HCT116 (cell line): ENCODE results near the gene FAM131A.
A peak's percentile ranks its signal among the peaks of the same experiment; 100 is the strongest.

ENCODE experiments used
- CBX3 ChIP-seq: IDR thresholded peaks from 2 replicates; pipeline ENCODE4 v1.6.1; 2012; ENCODE audit warnings: low read depth
- EZH2 ChIP-seq: fragments of 200-600 bp; sonication (generic); IDR thresholded peaks from 2 replicates; pipeline ENCODE4 v1.6.1; 2017; ENCODE audit warnings: antibody characterized with exemption, mixed run types
- EZH2phosphoT487 ChIP-seq: fragments of 200-600 bp; IDR thresholded peaks from 2 replicates; pipeline ENCODE4 v1.6.1; 2018; ENCODE audit warnings: antibody characterized with exemption, borderline replicate concordance
- JUND ChIP-seq: IDR thresholded peaks from 2 replicates; pipeline ENCODE4 v1.6.1; 2012
- POLR2A ChIP-seq: IDR thresholded peaks from 2 replicates; pipeline ENCODE4 v1.7.0; 2011; ENCODE audit warnings: borderline replicate concordance; ENCODE audit not compliant: insufficient read depth, insufficient read length; ENCODE audit errors: extremely low read depth
- POLR2AphosphoS5 ChIP-seq: IDR thresholded peaks from 2 replicates; pipeline ENCODE4 v1.6.1; 2011; ENCODE audit warnings: mild to moderate bottlenecking, low read depth, low read length, moderate library complexity
- YY1 ChIP-seq: IDR thresholded peaks from 2 replicates; pipeline ENCODE4 v1.6.1; 2011; ENCODE audit warnings: low read length, low read depth, moderate library complexity, mild to moderate bottlenecking; ENCODE audit not compliant: insufficient replicate concordance; ENCODE audit errors: extremely low read depth
- TF ChIP-seq, protein P1 (sequence below), 3 experiments: fragments of 200-600 bp in 1 of 3; sonication (generic) in 1 of 3; IDR thresholded peaks in 2 of 3; conservative IDR thresholded peaks in 1 of 3; 2 replicates each; pipeline ENCODE4 v1.5.1; 2012 to 2017; ENCODE audit warnings: low read depth in 2 of 3, low read length in 2 of 3, antibody characterized with exemption in 1 of 3, borderline replicate concordance in 1 of 3, control low read depth in 1 of 3, mild to moderate bottlenecking in 1 of 3, mixed read lengths in 1 of 3, mixed run types in 1 of 3, moderate library complexity in 1 of 3; ENCODE audit not compliant: insufficient read depth in 1 of 3

- TF ChIP-seq, protein P1, sequence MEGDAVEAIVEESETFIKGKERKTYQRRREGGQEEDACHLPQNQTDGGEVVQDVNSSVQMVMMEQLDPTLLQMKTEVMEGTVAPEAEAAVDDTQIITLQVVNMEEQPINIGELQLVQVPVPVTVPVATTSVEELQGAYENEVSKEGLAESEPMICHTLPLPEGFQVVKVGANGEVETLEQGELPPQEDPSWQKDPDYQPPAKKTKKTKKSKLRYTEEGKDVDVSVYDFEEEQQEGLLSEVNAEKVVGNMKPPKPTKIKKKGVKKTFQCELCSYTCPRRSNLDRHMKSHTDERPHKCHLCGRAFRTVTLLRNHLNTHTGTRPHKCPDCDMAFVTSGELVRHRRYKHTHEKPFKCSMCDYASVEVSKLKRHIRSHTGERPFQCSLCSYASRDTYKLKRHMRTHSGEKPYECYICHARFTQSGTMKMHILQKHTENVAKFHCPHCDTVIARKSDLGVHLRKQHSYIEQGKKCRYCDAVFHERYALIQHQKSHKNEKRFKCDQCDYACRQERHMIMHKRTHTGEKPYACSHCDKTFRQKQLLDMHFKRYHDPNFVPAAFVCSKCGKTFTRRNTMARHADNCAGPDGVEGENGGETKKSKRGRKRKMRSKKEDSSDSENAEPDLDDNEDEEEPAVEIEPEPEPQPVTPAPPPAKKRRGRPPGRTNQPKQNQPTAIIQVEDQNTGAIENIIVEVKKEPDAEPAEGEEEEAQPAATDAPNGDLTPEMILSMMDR (IDR thresholded peaks at IDR 0.05 in 2 of 3, conservative IDR thresholded peaks at IDR 0.05 in 1 of 3; ENCODE audit: borderline replicate concordance in 1 of 3, insufficient read depth in 1 of 3, low read depth in 2 of 3, low read length in 2 of 3), result no peak
- TF ChIP-seq POLR2AphosphoS5 (peak; percentile 47; the same call in 1 of the 2 replicates), POLR2A (no peak), YY1 (peak; percentile 3), EZH2 (no peak), CBX3 (no peak), EZH2phosphoT487 (no peak), JUND (no peak)
Measured at GRCh38 chr3:184320104-184320445, 17.3 kb upstream of the FAM131A start.
